ENCODE data around the gene GIGYF1. TPM values are rescaled to one million over a fixed set of nuclear protein-coding genes. Genes with fewer than 3 reads are reported as not detected.

The GIGYF1 gene
- total and polyA plus RNA-seq, 2 of the 13 experiments (the other 11 are each of a cell fraction or from before 2014, with no cell fraction given), result 7.6 to 16.1 TPM

- TF ChIP-seq ZBTB40 (IDR thresholded peaks at IDR 0.05) (no peak), ZBTB40 (CRISPR knock-in tag; IDR thresholded peaks at IDR 0.05) (no peak), CBX5 (CRISPR knock-in tag; IDR thresholded peaks at IDR 0.05; ENCODE audit: borderline replicate concordance) (no peak), NFRKB (IDR thresholded peaks at IDR 0.05) (no peak), HIVEP1 (CRISPR knock-in tag; IDR thresholded peaks at IDR 0.05) (no peak), RFX3 (CRISPR knock-in tag; IDR thresholded peaks at IDR 0.05) (no peak), MAZ (IDR thresholded peaks at IDR 0.05; ENCODE audit: borderline replicate concordance, low read depth, low read length) (no peak), MAZ (CRISPR knock-in tag; IDR thresholded peaks at IDR 0.05; ENCODE audit: low read depth) (peak; percentile 93), MED8 (CRISPR knock-in tag; IDR thresholded peaks at IDR 0.05; ENCODE audit: insufficient replicate concordance) (no peak), SIN3B (IDR thresholded peaks at IDR 0.05; ENCODE audit: low read length) (no peak), DMAP1 (CRISPR knock-in tag; IDR thresholded peaks at IDR 0.05) (peak; percentile 79), ZNF232 (CRISPR knock-in tag; IDR thresholded peaks at IDR 0.05; ENCODE audit: borderline replicate concordance) (0 out of 2 replicates have a peak, but pooled peaks have one; percentile 53), PHB2 (IDR thresholded peaks at IDR 0.05; ENCODE audit: partially characterized antibody) (no peak), SOX13 (IDR thresholded peaks at IDR 0.05) (no peak), SOX13 (CRISPR knock-in tag; conservative IDR thresholded peaks at IDR 0.05 in 1 of 2, IDR thresholded peaks at IDR 0.05 in 1 of 2) (peak in 1 of 2 experiments; percentile 75; a peak in 2 of 4 replicates), NR2C2 (CRISPR knock-in tag; IDR thresholded peaks at IDR 0.05; ENCODE audit: borderline replicate concordance) (peak; percentile 60; the same call in 1 of the 2 replicates), NFE2L2 (IDR thresholded peaks at IDR 0.05; ENCODE audit: low read length) (no peak), NPAS2 (CRISPR knock-in tag; IDR thresholded peaks at IDR 0.05; ENCODE audit: borderline replicate concordance) (no peak), ZNF333 (CRISPR knock-in tag; IDR thresholded peaks at IDR 0.05; ENCODE audit: borderline replicate concordance) (no peak), TOPORS (CRISPR knock-in tag; IDR thresholded peaks at IDR 0.05) (no peak), WIZ (CRISPR knock-in tag; IDR thresholded peaks at IDR 0.05) (no peak), ZNF414 (CRISPR knock-in tag; IDR thresholded peaks at IDR 0.05) (peak; percentile 13; the same call in 1 of the 2 replicates), ZNF317 (CRISPR knock-in tag; IDR thresholded peaks at IDR 0.05) (peak; percentile 62; the same call in 1 of the 2 replicates), ZNF674 (CRISPR knock-in tag; IDR thresholded peaks at IDR 0.05; ENCODE audit: low read depth) (no peak)
Observed at GRCh38 chr7:100641463-100641859, 52.6 kb downstream of the GIGYF1 start, which contains the start of gene TFR2 (continued).

Data from HepG2 (cell line).